GM18505 (cell line): Measurements from ENCODE around the gene PRKN.

Experiments used
- ATAC-seq: cut with Tn5 transposase; IDR thresholded peaks from one replicate; pipeline ENCODE4 v1.9.1; 2021; ENCODE audit not compliant: unreplicated experiment
- POLR2A ChIP-seq: IDR thresholded peaks from 4 replicates; pipeline ENCODE4 v1.6.1; 2011; ENCODE audit warnings: borderline replicate concordance; ENCODE audit not compliant: insufficient read depth, insufficient read length; ENCODE audit errors: extremely low read depth

Gene PRKN

DNA sequence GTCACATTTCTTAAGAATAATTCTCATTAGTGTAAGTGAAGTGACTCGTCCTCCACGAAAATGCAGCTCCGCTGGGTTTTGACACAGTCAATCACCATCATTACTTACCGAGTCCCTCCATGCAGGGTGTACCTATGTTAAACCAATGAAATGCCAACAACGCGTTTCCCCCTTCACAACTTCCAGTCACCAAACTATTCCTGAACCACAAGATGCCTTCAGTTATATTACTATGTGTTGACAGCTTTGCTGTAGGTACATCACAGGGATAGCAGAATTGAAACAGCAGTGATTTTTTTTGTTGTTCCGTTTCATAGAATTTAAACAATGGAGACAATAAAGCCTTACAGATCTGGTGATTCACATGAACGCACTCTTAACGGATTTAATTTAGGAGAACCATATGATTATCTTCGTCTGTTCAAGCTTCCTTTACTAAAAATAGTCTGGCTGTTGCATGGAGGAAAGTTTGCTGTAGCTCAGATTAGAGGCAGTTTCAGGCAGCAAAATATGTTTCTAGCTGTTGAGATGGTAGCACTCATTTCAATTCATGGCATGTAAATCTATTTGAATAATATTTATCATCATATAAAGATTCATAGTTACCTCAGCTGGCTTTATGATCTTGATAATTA is 652.8 kb downstream of the PRKN start:
- no peak for TF ChIP-seq POLR2A

DNA sequence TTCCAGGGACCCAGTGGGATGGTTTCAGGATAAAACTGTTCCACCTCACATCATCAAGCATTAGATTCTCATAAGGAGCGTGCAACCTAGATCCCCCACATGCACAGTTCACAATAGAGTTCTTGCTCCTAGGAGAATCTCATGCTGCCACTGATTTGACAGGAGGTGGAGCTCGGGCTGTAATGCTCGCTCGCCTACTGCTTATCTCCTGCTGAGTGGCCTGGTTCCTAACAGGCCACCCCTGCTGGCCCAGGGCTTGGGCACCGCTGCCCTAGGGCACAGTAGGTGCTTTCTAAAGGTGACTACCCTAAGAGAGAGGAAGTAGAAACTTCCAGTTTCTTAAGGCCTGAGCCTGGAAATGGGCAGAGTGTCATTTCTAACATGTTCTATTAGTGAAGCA is 656.9 kb downstream of the PRKN start:
- ATAC-seq, result no peak
- TF ChIP-seq POLR2A, result no peak

More for the DNA sequence above, 652.8 kb downstream of the PRKN start:
- no peak for ATAC-seq

DNA sequence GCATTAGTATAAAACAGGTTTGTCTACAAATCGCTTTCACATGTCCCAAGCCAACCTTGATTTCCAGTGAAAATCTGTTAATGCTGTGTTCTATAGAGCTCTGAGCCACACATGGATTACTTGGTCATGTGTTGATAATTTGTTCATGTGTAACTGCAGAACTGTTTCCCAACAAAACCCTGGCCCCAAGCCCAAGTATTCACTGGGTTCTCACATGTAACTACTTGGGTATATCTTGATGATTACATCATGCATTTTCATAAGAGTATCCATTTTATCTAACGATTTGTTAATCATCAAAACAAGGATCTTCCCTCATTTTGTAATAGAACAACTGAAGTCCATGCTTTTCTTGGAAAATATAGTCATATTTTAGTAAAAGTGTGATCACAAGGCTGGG is 657.6 kb downstream of the PRKN start:
- TF ChIP-seq POLR2A, result no peak
- ATAC-seq, result no peak

DNA sequence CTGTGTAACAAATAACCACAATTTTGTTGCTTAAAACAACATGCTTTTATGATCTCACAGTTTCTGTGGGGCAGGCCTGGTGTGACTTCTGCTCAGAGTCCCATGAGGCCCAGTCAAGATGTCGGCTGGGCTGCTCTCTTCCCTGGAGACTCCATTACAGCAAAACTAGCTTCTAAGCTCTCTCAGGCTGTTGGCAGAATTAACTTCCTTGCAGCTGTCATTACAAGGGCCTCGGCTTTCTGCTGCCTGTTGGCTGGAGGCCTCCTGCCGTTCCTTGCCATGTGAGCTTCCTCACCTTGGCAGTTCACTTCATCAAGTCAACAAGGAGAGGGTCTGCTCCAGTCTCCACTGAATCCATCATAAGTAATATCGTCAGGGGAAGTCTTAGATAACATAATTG is 659.2 kb downstream of the PRKN start:
- no peak for TF ChIP-seq POLR2A
- no peak for ATAC-seq

DNA sequence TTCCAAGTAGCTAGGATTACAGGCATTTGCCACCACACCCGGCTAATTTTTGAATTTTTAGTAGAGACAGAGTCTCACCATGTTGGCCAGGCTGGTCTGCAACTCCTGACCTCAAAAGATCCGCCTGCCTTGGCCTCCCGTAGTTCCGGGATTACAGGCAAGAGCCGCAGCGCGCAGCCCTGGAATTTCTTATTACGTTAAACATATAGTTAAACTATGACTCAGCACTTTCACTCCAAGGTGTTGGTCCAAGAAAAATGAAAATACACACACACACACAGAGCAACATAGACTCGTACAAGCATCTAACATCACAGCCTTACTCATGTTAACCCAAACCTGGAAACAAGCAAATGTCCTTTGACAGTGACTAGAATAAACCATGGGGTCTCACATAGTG is 663.9 kb downstream of the PRKN start:
- no peak for TF ChIP-seq POLR2A
- no peak for ATAC-seq

DNA sequence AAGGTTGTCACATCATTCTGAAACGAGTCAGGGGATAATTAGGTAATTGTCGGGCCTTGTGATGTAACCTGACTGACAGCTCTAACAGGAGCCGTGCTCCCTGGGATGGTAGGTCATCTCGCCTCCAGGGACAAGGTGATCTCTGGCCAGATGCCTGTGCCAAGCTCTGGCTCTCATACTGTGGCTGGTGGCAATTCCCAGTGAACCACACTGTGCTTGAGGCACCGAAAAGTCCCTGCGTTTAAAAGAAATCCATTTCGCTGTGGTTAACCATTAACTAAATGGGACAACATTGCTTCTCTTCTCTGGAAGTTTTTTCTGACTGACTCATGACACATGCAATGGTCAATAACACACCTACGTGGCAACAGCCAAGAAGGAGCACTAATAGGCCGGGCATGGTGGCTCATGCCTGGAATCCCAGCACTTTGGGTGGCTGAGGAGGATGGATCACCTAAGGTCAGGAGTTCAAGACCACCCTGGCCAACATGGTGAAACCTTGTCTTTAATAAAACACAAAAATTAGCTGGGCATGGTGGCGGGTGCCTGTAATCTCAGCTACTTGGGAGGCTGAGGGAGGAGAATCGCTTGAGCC is 669.2 kb downstream of the PRKN start:
- no peak for TF ChIP-seq POLR2A
- ATAC-seq, result no peak

DNA sequence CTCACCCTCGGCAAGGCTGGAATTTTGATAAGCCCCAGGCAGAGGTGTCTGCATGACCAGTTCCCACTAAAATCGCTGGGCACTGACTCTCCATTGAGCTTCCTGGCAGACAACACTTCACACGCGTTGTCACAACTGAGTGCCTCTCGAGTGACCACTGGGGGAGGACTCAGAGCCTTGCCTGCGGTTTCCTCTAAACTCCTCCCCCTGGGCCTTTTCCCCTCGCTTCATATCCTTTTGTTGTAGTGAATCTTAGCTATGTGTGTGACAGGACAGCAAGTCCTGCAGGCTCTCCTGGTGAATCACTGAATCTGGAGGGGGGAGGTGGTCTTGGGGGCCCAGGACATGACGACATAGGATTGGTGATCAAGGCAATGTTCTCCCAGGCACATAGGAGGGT is 670.8 kb downstream of the PRKN start:
- no peak for TF ChIP-seq POLR2A
- no peak for ATAC-seq

DNA sequence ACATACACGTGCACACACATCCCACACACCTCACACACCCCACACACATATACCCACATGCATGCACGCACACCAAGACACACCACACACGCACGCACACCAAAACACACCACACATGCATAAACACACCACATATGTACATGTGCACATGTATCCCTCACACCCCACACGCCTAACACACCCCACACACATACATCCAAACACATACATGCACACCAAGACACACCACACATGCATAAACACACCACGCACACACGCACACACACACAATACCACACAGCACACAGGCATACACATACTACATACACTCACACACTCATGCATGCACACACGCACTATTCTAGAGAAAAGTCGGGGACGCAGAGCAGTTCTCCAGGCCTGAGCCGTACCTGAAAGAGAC is 671.5 kb downstream of the PRKN start:
- no peak for ATAC-seq
- TF ChIP-seq POLR2A, result no peak

DNA sequence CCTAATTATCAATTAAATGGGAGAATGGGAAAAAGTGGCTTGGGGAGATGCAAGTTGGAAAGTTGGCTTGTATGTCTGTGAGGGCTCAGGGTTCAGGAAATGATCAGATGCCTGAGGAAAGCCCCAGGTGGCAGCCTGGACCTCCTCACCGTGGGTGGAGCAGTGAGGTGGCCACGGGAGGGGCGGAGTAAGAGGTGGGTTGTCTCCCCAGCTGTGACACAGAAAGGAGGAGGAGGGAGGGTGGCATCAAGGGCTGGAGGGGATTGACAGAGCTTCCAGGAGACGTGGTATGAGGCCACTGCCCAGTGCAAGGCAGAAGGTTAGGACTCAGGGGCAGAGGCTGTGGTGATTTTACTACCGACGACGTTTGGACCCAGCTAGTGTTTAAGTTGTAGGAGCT is 672.2 kb downstream of the PRKN start:
- no peak for TF ChIP-seq POLR2A
- ATAC-seq, result no peak

DNA sequence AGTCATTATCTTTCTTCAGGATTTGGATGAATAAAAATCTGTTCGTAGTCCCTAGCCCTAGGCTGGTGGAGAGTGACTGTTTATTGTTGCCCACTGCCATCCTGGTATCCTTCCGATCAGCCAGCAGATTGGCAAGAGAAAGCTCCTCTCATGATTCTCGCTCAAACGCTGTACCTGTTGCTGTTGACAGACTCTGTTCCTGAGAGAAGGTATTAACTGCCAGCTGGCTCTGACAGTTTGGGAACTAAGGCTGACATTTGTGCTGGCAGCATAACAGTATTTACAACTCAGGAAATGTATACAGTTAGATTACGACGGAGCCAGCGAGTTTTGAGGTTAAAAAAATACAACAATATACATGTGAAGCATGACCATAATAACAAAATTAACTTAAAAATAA is 674.5 kb downstream of the PRKN start:
- no peak for ATAC-seq
- TF ChIP-seq POLR2A, result no peak

DNA sequence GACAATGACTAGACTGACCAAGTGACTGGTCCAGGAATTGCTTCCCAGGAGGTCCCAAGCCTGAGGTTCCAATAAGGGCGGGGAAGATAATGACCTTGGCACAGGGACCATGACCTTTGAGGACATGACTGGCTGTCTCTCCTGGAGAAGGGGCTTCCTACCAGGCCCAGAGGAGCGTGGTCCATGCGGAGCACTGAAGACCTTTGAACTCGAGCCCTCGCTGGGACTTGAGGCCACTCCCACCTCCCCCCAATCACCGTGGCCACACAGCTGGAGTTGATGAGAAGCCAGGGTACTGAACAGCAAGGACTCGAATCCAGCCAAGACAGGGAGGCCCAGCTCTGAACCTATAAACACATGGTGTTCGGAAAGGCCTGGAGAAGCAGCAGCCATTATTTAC is 677.0 kb downstream of the PRKN start:
- TF ChIP-seq POLR2A, result no peak
- ATAC-seq, result no peak

DNA sequence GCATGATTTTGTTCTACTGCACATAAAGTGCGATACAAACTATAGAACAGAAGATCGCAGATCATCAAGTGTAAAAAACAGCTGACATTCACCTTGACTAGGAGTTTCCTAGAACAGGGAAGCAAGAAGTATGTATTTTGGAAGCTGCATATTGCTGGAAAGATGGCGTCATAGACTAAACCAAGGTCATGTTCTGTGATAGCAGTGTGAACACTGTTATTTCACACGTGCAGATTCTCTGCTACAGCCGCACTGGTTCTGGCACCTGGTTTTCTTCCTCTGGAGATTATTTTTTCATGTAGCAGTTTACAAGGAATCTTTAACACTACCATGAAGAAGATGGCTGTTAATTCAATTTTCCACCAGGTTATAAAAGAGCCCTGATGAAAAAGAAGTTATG is 681.2 kb downstream of the PRKN start:
- ATAC-seq, result no peak

DNA sequence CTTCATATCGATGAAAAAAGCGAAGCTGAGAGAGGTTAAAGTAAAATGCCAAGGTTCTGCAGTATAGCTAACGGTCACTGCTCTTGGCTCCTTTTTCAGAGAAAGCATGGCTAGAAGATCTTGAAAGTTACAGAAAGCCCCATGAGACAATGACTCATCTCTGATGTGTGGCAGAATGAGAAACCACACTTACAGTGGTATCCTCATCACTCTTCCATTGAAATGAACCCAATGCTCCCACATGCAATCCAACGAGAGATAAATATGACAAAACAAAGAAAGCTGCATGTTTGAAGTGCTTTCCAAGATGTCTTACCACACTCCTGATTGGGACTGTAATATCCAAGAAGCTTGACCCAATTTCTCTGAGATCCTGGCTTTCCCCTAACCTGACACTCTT is 694.9 kb downstream of the PRKN start:
- no peak for ATAC-seq

More for the DNA sequence above, 681.2 kb downstream of the PRKN start:
- no peak for TF ChIP-seq POLR2A

DNA sequence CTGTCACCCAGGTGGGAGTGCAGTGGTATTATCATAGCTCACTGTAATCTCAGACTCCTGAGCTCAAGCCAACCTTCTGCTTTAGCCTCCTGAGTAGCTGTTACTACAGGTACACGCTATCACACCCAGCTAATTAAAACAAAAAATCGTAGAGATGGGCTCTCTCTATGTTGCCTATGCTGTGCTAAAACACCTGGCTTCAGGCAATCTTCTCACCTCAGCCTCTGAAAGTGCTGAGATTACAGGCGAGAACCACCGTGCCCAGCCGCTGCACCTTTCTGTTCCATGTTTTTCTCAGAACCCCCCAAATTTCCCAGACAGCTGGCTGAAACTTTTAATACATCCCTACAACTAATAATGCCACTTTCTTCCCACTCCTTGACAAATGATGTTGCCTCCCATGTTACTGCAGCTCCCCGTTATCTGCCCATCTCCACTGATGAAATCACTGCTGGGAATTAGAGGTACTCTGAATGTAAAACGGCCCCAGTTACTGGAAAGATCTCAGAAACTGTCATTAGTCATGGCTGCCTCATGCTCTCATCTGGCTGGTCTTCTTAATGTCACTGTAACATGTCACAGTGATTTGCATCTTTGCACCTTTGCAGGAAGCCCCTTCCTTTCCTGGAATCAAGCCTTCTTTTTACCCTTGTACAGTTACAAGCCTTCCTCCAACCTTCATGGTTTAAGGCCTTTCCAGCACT is 697.5 kb downstream of the PRKN start:
- no peak for ATAC-seq
- TF ChIP-seq POLR2A, result no peak

More for the DNA sequence above, 694.9 kb downstream of the PRKN start:
- no peak for TF ChIP-seq POLR2A
